ENCODE measurements around the gene SPINK8.
"Not testable (repeated sequence)": the region's sequence is repeated elsewhere in the genome, so short reads cannot be mapped to it uniquely, and the experiment has no call there.

SPINK8 gene

DNA sequence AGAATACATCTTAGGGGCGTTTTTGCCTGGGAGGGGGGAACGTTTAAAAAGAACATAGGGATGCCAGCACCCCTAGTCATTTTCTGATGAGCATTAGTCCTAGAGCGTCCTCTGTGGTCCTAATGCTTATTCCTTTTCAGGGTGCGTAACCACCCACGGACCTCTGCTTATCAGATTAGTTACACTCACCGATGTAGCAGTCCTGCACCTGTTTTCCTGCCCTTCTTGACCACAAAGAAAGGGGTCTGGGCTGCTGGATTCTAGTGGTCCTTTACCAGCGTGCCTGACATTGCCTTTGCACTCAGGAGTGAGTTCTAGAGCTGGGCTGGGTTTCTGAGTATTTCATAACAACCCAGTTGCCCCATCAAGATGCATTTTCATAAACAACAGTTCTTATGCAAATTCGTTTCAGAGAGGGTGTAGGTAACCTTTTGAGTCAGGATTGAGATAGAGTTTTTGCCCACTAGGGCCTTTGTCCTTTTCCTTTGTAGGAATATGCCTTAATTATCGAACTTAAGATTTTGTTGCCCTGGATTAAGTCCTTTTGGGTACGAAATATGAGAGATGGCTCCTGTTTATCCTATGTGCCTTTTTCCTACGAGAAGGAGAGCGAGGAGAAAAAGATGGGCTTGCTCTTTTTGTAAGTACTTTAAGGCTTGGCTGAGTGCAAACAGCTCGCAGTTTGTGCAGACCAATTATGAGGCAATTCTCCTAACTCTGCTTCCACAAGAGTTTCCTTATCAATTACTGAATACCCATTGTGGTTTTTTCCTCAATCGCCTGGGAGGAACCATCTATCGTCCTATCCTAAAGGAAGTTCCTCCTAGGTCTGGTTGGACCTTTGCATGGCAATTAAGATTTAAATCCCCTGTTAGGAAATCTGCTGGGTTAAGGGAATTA is at the start of gene SPINK8:
Gene SPINK8, minus strand, starts transcription at position 316 of the 900 bp plus-strand sequence. CDS start 5,320 bp downstream, outside the sequence.
- DNase-seq: not testable (repeated sequence)

DNA sequence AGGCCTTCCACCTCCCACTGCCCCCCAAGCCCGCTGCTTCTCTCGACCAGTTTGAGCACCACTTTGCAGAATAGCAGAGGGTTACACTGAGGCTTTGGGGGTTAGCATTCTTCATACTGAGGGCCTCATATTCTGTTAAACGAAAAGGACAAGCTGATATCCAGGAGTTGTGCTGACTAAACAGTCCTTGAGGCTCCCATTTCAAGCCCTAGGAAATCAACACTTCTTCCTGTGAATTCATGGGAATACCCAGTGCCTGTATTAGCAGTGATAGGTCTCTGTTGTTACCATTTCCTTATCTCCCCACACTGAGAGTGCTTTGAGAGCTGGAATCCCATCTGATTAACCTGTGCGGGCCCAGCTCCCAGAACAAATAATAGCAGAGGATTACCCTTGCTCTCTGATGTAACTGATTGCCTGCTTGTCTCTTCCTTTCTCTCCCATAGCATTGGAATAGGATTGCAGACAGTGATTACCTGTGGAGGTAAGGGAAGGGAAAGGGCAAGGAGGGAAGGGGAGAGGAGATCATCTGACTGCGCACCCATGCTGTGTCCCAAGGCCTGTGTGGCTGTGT is 39.5 kb upstream of the SPINK8 start:
- no peak for DNase-seq

DNA sequence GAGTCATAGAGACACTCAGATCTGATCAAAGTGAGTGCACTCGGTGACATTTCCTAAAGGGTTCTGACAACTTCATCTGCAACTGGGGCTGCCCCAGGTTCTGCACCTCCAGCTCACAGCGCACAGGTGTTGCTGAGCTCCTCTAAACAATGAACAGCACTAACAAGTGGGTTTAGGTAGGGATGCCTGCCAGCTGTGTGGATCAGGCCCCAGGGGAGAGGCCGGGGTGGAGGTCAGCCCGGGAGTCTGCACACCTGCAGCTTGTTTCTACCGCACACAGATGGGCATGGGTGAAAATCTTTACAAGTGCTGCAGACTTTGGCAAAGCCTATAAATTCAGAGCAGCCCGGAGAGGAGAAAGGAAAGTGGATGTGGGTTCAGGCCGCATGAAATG is 38.9 kb upstream of the SPINK8 start:
- no peak for DNase-seq

DNA sequence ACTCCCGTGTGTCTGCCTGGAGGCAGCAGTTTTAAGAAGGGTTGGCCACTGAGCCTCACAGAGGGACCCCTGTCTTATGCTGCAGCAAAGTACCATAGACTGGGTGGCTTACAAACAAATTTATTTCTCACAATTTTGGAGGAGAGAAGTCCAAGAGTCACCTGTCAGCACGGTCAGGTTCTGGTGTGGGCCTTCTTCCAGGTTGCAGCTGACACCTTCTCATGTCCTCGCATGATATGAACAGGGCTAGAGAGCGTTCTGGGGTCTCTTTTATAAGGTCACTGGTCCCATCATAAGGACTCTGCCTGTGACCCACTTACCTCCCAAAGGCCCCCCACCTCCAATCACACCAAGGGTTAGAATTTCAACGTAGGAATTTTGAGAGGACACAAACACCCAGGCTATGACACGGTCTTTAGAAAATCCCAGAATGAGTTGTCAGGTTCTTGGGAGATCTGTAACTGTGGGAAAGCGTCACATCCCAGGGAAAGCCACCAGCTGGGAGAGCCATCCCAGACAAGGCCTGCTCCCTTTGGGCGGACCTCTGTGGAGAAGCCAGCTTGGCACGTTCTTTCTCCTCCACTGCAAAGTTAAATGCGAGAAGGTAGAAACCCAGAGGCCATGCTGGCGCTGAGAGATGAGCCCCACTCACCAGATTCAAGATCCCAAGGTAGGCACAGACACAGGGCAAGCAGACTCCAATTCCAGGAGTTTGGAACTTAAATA is 38.4 kb upstream of the SPINK8 start, which contains the start of gene FBXW12:
Gene FBXW12, plus strand, starts transcription at position 569 of the 726 bp plus-strand sequence. CDS start 549 bp downstream, outside the sequence.
- no peak for DNase-seq

DNA sequence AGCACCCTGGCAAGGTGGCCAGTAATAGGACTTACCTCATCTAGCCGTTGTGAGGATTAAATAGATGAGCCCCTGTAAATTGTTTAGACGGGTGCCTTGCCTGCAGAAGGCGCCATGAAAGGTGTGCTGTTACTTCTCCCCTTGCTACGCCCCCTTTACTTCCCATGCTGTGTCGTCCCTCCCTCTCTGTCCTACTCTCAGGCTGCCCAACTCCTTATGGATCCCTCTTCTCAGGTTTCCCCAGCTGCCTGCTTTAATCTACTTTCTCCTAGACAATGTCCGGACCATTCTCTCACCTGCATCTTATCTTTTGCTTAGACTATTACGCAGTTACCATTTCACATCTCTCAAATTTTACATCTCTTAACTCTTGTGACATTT is 36.9 kb upstream of the SPINK8 start:
- no peak for DNase-seq

DNA sequence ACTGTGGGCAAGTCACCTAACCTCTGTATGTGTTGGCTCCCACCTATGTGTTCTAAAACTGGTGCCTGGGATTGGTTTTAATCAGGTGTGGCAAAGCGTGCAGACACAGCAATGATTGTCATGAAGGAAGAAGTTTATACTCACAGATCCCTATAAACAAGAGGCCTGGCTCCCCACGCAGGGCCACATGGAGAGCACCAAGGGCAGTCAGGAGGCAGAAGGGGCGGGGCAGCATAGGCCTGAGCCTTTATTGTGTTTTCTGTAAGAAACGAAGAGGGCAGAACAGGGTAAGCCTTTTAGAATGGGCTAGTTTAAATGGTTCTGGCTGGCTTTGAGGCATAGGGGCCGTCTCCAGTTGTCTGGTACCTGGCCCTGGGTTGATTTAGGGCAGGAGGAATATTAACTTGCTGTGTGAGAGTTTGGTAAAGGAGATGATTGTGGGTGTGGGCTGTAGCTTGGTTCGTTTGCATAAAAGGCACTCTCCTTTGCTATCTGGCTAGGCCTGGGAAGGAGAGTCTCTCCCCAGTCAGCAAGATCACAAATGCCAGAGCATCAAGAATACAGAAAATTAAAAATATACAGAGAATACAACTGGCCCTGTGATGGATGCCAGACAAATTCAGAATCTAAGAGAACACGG is 36.4 kb upstream of the SPINK8 start:
- no peak for DNase-seq

DNA sequence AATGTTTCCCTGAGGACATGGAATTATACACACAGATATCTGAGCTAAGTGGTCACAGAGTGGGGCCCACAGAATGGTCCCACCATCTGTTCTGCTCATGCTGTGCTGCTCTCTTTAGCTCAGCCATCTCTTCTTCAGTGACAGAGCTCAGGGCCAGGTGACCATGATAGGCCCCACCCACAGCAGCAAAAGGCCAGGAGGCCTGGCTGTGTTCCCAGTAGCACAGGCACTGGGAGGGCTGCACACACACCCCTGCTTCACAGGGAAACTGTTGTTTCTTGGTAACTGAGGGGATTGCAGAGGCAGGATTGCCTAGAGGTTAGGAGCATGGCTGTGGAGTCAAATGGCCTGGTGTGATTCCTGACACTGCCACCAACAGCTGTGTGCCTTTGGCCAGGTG is 33.7 kb upstream of the SPINK8 start:
- peak; percentile 42 for DNase-seq

DNA sequence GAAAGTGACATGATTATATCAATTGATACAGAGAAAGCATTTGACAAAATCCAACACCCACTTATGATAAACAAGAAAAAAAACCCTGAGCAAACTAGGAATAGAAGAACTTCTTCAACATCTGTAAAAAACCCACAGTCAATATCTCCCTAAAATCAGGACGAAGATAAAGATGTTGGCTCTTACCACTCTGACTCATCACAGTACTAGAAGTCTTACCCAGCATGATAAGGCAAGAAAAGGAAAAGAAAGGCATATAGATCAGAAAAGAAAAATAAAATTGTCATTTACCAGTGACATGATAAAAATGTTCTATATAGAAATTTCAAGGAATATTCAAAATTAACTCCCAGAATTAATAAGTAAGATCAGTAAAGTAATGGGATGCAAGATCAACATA is 31.4 kb upstream of the SPINK8 start:
- no peak for DNase-seq

DNA sequence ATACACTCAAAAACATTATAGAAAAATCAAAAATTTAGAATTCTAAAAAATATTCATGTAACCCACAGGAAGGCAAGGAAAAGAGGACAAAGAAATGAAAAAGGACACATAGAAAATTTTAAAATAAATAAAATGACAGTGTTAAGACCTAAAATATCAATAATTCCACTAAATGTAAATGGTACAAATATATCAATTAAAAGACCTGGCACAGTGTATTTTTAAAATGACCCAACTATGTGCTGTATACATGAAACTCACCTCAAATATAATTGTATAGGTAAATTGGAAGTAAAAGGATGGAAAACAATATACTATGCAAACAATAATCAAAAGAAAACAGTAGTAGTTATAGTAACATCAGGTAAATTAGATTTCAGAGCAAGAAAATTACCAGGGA is 28.5 kb upstream of the SPINK8 start:
- DNase-seq: no peak

DNA sequence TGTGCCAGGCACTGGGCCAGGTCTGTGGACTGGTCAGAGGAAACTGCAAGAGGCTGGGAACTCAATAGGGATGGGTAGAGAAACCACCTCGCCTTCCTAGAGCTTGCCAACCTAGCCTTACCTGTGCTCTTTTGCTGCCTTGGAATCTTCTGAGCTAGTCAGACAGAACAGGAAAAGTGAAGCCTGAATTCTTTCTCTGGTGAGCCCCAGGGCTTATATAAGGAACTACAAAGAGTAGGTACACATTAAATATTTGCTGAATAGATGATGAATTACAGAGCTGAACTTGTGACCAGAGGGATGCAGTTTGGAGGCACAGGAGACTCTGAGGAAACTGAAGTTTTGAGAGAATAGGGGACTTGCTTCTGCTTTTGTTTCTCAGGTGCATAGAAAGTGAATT is 23.0 kb upstream of the SPINK8 start:
- no peak for DNase-seq

DNA sequence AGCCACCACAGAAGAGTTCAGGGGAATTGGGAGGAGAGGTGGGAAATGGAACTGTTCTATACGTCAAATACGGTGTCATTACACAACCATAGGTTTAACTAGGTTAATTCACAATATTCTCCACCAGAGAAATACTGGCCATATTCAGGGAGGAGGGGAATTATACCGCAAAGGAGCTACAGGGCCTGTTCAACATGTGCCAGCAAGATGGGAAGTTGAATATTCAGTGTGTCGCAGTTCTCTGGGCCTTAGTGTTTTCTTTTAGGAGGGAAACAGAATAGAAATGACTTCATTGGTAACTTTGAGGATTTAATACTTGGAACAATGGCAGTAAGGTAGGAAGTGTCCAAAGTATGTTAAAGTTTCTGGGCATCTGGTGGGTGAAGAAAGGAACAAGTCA is 20.5 kb upstream of the SPINK8 start:
- no peak for DNase-seq

DNA sequence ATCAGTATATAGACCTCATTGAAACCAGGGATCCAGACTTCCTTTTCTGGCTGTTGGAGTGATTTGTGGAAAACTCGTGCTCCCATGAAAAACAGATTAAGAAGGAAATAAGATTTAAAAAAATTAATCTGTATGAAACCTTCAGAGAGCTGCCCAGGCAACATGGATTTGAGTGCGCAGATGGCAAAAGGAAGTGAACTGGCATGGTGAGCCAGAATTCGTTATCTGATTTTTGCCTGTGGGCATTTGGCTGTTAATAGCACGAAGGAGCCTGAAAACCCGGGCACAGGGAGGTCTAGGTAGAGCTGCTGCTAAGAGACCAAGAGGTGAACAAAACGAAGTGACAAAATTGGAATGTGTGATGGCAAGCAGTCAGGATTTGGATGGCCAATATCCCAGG is 19.1 kb upstream of the SPINK8 start:
- no peak for DNase-seq

DNA sequence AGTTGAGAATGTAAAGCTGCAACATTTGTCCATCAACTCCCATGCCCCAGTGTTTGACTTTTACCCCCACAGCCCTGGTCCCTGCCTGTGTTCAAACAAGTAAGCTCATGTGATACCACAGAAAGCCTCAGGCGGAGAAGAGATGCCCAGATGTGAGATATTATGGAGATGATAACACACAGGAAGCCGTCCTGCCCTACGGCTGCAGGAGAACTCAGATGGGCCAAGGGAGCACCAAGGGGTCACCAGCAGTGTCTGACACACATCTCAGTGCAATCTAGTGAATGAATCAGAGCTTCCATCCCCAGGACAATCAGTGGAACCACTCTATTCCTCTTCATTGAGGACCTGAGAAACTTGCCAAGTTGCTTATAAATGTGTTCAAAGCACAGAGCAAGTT is 14.0 kb upstream of the SPINK8 start:
- no peak for DNase-seq

DNA sequence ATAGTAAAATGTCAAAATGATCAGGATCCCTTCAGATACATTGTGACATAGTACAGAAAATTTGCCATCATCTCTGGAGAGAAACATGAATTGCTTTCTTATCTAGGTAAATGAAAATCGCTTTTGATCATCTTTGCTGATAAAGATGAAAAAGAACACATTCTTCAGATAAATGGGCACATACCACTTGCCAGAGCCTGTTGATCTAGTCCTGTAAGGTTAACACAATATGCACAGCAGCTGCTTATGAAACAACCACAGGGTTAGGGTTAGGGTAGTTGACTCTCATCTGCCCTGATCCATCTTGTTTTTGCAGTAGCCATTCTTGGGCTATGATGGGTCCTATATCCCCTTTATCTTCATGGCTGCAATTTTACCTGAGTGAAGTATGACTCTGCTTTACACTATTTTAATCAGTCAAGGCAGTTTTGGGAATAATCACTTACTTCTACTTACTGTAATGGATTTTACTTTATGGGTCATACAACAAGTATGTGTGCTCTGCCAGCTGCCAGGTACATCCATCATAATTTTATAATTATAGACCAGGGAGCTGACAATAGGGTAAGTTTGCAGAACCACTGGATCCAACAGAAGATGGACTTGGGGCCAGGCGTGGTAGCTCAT is 12.6 kb upstream of the SPINK8 start:
- DNase-seq: no peak

DNA sequence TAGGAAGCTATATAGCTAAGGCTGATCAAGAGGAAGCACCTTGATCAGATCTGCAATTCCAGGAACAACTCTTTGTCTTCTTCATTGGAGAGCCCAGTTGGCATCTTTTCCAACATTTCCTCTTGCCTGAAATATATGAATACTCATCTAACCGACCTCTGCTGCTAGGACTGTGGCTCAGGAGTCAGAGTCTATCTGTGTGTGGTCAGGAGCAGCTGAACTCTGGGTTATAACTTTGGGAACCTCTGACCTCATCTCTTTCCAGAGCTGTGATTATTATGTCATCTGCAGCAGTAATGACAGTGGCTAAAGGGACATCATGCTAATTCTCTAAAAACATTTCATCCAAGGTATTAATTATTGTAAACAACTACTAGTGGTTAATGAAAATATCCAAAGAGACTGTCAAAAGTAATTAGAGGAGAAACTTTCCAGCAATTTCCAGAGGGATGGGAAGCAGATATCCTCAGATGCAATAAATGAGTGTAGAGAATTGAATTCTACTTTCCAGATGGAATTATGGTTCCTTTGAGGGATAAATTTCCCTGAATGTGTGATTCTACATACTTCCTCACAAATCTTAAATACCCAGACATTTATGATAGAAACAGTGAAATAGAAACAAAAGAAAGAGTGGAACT is 11.5 kb upstream of the SPINK8 start:
- no peak for DNase-seq

DNA sequence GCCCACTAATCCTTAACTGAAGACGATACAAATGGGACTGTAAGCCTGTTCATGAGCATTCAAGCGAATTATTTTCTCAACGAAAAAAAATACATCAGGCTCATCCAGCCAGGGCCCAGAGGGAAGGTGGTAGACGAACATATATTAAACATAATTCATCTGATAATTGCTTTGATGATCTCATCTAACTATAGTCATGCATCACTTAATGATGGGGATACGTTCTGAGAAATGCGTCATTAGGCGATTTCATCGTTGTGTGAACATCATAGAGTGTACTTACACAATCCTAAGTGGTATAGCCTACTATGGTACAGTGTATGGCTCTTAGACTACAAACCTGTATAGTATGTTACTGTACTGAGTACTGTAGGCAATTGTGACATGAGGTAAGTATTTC is 10.0 kb upstream of the SPINK8 start:
- no peak for DNase-seq

DNA sequence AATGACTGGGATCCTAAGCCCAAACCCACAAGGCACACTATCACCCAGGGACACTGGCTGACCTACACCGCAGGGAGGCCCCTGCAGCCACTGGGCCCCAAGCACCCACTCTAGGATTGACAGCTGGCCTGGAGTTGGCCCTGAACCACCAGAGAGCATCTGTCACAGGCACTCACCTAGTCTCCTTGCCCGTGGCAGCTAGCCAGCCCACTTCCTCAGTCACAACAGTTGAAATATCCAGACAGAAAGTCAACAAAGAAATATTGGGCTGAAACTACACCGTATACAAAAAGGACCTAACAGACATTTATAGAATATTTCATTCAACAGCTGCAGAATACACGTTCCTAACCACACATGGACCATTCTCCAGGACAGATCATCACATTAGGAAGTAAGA is 5.2 kb upstream of the SPINK8 start:
- no peak for DNase-seq

DNA sequence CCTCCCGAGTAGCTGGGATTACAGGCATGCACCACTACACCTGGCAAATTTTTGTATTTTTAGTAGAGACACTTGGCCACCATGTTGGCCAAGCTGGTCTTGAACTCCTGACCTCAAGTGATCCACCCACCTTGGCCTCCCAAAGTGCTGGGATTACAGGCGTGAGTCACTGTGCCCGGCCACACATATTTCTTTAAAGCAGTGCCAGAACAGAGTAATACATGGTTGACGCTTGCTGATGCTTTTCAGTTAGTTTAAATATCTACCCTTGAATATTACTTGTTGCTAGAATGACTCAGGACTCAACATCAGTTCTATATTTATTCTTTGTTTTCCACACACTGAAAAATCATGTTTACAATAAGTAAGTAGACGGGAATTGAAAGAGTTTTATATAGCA is 4.1 kb upstream of the SPINK8 start:
- DNase-seq: not testable (repeated sequence)

DNA sequence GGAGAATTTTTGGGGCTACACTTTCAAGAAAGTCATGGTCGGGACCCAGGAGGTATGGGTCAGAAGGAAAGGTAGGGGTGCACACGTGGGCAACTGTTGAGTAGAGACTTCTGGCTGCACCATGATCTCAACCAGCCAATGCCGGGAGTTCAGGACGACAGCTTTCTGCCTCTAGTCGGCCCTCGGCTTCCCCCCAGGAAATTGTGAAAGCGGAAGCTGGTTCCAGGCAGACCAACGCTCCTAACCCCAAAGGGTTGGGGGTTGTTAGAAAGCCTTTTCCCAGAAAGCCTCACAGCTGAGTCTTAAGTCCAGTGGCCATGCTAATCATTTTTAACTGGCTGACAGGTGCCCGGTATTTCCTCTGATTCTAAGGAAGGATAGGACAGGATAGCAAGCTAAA is 1.8 kb upstream of the SPINK8 start:
- not testable (repeated sequence) for DNase-seq

DNA sequence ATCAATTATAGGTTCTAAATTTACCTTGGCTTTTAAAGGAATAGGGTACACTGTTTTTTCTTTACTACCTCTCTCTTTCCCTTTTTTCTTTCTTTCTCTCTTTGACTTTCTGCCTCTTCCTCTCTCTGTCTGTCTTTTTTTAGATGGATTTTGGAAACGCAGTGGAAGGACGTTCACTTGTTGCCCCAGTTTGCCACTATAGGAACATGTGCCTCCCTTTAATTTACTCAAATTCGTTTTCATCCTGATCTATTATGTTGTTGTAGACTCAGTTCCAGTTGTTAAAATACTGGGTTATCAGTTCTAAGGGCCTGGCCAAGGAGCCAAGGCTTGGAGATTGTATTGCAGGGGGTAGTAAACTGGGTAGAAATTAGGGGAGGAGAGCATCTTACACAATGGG is 1.1 kb upstream of the SPINK8 start:
- DNase-seq: no peak

DNA sequence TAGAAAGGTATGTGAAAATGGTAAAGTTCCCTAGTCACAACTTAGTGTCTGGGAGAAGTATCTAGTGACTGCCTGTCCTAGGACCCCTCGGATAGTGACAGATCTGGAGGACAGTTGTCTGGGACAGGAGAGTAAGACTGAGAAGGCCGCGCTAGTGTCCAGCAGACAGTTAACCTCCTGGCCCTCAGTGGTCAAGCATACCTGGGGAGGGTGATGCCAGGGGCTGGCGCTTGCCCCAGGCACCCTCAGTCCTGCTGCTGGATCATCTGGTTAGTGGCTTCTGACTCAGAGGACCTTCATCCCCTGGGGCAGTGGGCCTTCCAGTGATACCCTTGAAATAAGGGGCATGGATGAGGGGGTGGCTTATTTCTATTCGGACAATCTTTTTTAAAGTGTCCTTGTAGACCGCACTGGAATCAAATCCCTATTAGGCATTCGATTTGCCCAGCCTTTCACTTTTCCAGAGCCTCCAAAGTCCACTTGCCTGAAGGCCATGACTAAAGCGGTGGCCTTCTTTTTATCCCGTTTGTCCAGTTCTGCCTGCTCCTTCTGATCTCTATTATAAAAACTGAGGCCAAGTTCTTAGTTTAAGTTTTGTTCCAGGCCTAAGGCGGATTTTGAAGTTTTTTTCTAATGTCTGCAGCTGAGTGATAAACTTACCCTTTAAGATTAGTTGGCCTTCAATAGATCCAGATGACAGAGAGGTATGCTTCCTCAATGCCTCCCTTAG is 1.6 kb downstream of the SPINK8 start:
- not testable (repeated sequence) for DNase-seq

DNA sequence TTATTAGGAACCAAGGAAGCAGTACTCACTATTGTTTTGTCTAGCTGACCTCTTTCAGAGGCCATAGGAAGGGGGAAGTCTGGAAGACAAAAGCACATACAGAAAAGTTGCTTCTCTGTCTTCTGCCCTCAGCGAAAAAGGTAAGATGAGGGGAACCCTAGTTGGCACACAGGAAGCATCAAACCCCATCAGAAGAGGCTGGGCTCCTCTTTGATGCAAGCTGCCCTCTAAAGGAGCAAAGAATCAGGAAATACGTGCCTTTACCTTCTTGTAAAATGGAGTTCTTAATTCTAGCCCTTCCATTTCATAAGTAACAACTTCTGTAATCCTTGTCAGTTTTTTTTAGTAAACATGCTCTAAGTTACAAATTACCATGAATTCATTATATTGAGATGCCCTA is 12.5 kb downstream of the SPINK8 start:
- no peak for DNase-seq
